GM21723 (cell line): ENCODE data around the gene GUCY1A1.

ENCODE experiments used
- ATAC-seq: cut with Tn5 transposase; IDR thresholded peaks from one replicate; pipeline ENCODE4 v1.9.1; 2021; ENCODE audit warnings: mild to moderate bottlenecking, moderate library complexity; ENCODE audit not compliant: unreplicated experiment

The GUCY1A1 gene

DNA sequence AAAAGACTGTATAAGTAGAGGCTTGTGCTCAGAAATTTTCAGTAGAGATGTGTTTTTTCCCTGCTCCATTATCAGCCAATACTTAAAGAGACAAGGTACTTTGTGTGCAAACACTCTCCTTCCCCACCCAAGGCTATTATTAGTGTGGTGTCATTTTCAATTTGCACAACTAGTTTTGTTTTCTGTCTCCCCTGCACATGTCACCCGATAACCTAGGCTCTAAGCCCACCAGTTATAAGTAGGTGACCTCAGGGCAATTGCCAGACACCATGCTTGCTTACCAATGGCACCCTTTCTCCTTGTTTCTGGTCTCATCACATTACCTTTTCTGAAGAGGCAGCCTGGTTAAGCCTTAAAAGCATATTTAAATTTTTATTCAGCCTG, 8.0 kb upstream of the GUCY1A1 start:
- no peak for ATAC-seq

DNA sequence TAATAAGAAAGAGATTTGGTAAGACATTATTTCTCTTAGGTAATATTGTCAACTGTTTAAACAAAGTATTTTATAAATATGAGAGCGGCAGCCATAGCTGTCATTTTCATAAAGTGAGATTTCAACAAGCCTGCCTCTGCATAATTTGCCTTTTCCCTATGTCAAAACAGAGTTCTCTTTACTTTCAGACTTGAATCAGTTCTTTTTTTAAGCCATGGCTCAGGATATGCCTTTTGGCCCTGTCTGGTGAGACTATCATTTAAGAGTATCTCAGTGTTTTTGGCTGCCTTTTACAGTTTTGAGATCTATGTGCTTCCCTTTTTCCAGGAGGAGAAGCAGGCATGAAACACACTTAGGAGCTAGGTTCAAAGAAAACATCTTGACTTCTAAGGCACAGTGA, 7.5 kb upstream of the GUCY1A1 start:
- ATAC-seq = no peak

GRCh38 chr4:155660436-155660835, 6.2 kb upstream of the GUCY1A1 start:
- no peak for ATAC-seq

DNA sequence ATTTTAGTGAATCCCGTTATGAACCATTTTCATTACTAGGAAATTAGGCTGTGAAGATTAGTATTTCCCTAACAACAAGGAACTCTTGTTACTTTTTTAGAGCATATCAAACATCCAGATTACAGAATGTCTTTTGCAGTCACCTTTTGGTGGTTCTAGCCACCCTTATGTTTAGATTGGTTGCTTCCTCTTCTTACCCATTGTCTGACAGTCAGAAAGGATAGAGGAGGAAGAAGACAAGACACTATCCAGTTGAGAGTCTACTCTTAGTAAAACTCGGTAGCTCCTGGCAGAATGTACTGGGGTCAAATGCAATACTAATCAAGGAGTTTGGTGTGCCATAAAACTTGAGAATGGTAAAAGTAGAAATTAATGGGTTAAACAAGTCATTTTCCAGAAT, 1.6 kb upstream of the GUCY1A1 start:
- ATAC-seq = no peak

DNA sequence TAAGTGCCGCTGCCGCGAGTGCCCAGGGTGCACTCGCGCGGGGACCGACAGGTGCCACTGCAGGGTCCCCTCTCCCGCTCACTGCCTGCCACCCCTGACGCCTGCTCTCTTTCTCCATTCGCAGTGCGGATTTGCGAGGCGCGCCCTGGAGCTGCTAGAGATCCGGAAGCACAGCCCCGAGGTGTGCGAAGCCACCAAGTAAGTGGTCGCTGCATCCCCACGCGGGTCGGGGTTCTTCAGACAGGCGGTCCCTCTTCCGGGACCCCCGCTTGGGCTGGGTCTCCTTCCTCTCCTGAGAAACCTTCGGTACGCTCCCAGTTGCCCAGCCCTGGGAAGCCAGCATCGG, 547 bp downstream of the GUCY1A1 start:
- ATAC-seq = peak; percentile 66

- peak; percentile 54 for ATAC-seq
These were observed 1.2 kb downstream of the GUCY1A1 start for GRCh38 chr4:155667568-155668511.

GRCh38 chr4:155668707-155669220, 2.1 kb downstream of the GUCY1A1 start:
- ATAC-seq = no peak

- no peak for ATAC-seq
These were observed 5.7 kb downstream of the GUCY1A1 start for GRCh38 chr4:155672342-155672741.

DNA sequence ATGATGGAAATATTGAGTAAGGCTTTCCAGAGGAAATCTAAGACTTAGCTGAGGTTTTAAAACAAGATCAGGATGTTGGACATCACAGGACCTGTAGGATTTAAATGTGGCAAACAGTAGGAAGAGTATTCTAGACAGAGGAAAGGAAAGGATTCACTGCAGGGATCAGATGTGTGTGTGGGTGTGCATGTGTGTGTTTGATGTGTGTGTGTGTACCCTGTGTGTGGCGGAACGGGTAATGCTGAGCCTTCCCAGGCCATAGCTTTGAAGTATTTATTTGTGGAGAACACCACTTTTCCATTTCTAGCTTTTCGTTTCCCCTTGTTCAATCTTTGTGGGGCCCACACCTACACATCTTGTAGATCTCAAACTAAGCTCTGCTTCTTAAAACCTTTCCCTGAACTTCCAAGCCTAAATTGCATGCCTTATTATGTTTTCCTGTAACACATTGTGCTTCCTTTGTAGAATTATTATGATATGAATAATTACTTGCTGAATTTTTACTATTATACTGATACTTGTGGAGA, 6.9 kb downstream of the GUCY1A1 start:
- ATAC-seq = no peak

DNA sequence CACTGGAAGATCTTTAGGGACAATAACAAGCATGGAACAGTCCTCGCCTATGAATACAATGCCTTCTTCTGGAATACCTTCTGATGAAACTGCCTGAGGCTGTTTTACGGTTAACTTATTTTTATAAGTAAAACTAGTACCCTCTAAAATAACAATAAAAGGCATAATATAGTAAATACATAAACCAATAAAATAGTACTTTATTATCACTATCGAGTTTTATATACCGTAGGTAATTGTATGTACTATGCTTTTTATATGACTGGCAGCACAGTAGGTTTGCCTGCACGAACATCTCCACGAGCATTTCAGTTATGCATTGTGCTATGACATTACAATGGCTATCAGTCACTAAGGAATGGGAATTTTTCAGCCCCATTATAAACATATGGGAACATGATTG, 8.0 kb downstream of the GUCY1A1 start:
- ATAC-seq = no peak

DNA sequence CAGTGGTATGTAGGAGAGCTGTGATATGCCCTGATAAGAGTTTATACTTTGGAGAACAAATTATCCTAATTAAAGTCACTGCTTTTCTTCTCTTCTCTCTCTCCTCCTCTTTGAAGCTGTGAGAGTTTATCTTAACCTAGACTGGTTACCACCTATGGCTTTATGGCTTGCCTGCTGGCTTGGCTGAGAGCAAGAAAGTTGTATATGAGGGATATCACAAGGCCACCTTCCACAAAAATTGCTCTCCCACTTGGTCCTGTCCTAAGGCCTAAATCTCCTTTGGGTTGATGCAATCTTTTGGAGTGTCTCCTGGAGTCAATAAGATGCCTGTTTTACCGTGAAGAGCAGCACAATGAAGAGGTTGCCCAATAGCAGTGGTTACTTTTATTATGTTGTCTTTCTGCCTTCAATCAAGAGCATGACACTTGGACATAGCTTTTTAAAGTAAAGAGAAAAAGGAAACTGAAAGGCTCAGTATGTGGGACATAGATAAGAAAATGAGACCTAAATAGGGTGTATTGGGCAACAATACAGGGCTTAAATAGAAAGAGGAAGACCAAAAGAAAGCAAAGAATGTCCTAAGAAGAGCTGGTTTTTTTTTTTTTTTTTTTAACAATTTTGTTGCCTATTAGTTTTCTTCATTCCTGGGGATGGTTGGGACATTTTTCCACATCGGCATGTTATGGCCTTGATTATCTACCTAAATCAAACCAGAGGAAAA, 9.2 kb downstream of the GUCY1A1 start:
- ATAC-seq = peak; percentile 82

- ATAC-seq = no peak
These were observed 9.8 kb downstream of the GUCY1A1 start for GRCh38 chr4:155676430-155676825.

GRCh38 chr4:155678011-155678410, 11.4 kb downstream of the GUCY1A1 start:
- ATAC-seq = no peak

DNA sequence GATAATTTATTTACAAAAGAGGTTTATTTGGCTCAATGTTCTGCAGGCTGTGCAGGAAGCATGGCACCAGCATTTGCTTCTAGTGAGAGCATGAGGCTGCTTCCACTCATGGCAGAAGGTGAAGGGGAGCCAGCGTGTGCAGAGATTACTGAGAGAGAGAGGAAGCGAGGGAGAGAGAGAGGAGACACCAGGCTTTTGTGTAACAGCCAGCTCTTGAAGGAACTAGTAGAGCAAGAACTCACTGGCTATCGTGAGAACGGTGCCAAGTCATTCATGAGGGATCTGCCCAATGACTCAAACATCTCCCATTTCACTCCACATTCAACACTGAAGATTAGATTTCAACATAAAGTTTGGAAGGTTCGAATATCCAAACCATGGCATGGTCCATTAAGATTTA, 12.7 kb downstream of the GUCY1A1 start:
- ATAC-seq = no peak

DNA sequence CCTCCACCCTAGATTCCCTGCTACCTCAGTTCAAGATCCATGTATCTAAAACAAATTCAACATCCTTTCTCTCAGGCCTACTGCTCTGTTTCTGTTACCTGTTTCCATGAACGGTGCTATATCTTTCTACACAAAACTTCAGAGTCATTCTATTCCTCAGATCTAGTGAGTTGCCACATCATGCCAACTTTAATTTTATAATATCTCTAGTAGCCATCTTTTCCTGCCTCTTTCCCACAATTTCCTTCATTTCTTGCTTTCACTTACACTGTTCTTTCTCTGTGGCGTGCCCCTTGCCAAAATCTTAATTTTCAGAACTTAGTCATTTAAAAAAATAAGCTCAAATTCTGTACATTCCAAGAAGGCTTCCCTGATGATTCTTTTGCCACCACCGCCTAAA, 15.2 kb downstream of the GUCY1A1 start:
- no peak for ATAC-seq

- ATAC-seq = no peak
These were observed 17.8 kb downstream of the GUCY1A1 start for GRCh38 chr4:155684423-155684822.

- ATAC-seq = no peak
These were observed 18.4 kb downstream of the GUCY1A1 start for GRCh38 chr4:155684892-155685541.

DNA sequence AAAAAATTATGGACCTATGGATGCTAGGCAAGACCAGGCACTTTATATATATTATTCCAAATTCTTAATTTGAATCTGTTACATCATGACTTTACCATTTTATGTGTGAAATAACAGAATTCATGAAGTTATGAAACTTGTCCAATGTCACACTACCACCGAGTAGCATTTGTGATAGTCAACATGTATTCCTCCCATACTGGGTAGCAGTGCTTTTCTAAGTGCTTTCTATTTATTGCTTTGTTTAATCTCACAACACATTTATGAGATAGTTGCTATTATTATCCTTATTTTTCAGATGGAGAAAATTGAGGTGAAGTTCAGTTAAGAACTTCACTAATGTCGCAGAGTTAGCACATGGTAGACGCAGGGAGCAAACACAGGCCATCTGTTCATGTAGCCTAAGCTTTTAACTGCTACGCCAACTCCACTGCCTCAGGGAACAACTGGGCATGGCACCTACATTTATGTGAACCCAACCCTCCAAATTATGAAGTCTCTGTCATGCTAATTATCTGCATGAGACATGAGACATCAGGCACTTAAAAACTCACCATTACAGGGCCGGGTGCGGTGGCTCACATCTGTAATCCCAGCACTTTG, 20.8 kb downstream of the GUCY1A1 start:
- ATAC-seq = no peak

DNA sequence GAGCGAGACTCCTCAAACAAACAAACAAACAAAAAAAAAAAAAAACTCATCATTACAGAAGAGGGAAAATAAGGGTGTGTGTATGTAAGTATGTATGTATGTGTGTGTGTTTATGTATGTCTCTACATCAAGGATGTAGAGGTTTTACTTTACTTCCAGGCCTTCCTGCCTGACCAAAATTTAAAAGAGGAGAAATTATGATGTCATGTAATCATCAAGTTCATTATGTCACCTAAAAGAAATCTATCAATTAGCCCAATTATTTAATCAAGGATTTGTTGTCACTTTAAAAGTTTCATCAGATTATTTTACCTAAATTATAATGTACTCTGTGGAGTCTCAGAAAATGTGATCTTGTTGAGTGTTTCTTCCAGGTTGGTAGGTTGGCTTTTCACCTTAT, 21.6 kb downstream of the GUCY1A1 start:
- no peak for ATAC-seq

DNA sequence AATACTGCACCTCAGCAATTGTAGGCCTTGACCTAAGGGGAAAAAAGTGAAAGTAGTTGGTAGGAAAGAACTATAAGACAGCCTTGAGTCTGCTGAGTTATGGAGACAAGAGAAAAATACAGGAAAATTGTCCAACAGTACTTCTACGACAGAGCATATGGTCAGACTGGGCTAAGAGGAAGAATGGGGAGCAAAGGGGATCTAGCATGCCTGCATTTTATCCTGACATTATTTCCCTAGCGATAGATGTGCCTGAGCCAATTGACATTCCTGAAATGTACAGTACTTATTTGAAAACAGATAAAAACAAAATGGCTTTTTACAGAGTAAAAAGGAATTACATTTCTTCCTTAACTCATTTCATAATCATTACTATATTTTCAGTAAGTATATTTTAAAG, 22.2 kb downstream of the GUCY1A1 start:
- no peak for ATAC-seq
